A549 treated with AZD2906 at 1 μM for 4 hours (cell line): ENCODE data around the gene PIAS1. TPM values are rescaled to one million over a fixed set of nuclear protein-coding genes. Genes with fewer than 3 reads are reported as not detected.

Source experiments
- total RNA-seq: library from RNA; stranded (reverse); fragments of 200-300 nt; extraction: Qiagen RNA extraction; gene quantifications from 5 replicates; pipeline ENCODE4 v1.2.3, GENCODE V29; 2022

Gene PIAS1
- total RNA-seq, result 15.8 to 27.3 TPM (median 21.9 TPM) in 5 replicates

GRCh38 chr15:68053701-68054627 is at the start of gene PIAS1:
TSS of gene PIAS1 (plus strand) at chr15:68054315. CDS start at chr15:68054327, 12 bp downstream.

GRCh38 chr15:68204776-68205557 is 150.9 kb downstream of the PIAS1 start, which contains the start of gene CALML4:
TSS of gene CALML4 (minus strand) at chr15:68205332. CDS start at chr15:68205247, 85 bp downstream.

GRCh38 chr15:68229386-68230156 is 175.5 kb downstream of the PIAS1 start, which contains the start of gene CLN6:
TSS of gene CLN6 (minus strand) at chr15:68229728. CDS start at chr15:68229584, 144 bp downstream.

Other genes starting within 250 kb of the PIAS1 start
- 0.03 to 0.08 TPM (median 0.05 TPM) in 4 of 5 replicates, not detected in the other for gene SKOR1, start 228.8 kb upstream of the PIAS1 start, total RNA-seq
- not detected in 5 replicates for gene RNU6-1, start 214.3 kb upstream of the PIAS1 start, total RNA-seq
- 5.4 to 8.1 TPM (median 7.8 TPM) in 5 replicates for gene CALML4, start 151.0 kb downstream of the PIAS1 start, total RNA-seq
- gene CLN6, start 175.4 kb downstream of the PIAS1 start, total RNA-seq, result 61.5 to 86.5 TPM (median 80.3 TPM) in 5 replicates
- gene FEM1B, start 223.4 kb downstream of the PIAS1 start, total RNA-seq, result 17.8 to 26.3 TPM (median 22.5 TPM) in 5 replicates